Fibroblast of pulmonary artery (primary cell): ENCODE measurements around the gene RAPGEF5.

Source experiments
- DNase-seq: peaks from one replicate; pipeline ENCODE4 v3.0.0-alpha.2; 2010; ENCODE audit warnings: low read depth
- H3K4me3 ChIP-seq: replicated peaks from 2 replicates; pipeline ENCODE4 v1.5.1; 2011; ENCODE audit warnings: low read depth, mild to moderate bottlenecking, control low read depth, low read length, moderate library complexity
- TF ChIP-seq, protein P1 (sequence below): IDR thresholded peaks from 2 replicates; pipeline ENCODE4 v1.5.1; 2011; ENCODE audit warnings: mild to moderate bottlenecking, control low read depth, low read length, inconsistent platforms; ENCODE audit errors: missing control alignments

The RAPGEF5 gene

GRCh38 chr7:22292531-22292930 is 64.4 kb downstream of the RAPGEF5 start:
- no peak overlapping the region for H3K4me3 ChIP-seq
- no peak for DNase-seq
- TF ChIP-seq, protein P1, sequence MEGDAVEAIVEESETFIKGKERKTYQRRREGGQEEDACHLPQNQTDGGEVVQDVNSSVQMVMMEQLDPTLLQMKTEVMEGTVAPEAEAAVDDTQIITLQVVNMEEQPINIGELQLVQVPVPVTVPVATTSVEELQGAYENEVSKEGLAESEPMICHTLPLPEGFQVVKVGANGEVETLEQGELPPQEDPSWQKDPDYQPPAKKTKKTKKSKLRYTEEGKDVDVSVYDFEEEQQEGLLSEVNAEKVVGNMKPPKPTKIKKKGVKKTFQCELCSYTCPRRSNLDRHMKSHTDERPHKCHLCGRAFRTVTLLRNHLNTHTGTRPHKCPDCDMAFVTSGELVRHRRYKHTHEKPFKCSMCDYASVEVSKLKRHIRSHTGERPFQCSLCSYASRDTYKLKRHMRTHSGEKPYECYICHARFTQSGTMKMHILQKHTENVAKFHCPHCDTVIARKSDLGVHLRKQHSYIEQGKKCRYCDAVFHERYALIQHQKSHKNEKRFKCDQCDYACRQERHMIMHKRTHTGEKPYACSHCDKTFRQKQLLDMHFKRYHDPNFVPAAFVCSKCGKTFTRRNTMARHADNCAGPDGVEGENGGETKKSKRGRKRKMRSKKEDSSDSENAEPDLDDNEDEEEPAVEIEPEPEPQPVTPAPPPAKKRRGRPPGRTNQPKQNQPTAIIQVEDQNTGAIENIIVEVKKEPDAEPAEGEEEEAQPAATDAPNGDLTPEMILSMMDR = no peak

DNA sequence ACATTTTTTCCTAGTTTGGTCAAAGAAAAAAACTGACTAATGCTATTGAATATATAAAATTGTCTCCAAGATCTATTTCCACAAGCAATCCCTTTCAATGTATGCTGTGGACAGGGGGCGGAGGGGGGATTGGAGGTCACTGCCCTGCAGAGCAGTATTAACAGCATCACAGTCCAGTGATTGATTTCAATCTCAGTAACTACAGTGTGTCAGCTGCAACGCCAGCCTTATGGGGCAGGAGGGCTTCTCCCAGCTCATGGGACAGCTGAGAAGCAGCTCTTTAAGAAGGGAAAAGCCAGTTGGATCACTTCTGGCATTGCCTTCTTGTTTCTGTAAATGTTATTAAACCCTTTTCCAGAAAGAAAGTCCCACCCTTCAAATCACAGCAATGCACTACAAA is 65.0 kb downstream of the RAPGEF5 start:
- TF ChIP-seq, protein P1 = no peak
- no peak overlapping the region for H3K4me3 ChIP-seq
- no peak for DNase-seq

DNA sequence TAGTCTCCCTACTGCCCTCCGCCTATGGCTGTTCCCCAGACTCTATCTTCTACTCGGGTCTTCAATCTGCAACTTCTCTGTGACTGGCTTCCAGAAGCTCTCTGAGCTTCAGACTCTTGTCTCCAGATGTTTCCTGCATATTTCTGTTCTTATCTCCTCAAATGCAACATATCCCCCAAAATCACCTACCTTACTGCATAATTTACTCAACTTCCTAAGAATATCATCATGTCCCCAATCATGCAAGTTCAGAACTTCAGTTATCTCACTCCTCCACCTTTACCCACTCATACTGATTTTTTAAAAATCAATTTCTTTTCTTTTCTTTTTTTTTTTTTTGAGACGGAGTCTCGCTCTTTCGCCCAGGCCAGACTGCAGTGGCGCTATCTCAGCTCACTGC is 68.8 kb downstream of the RAPGEF5 start:
- TF ChIP-seq, protein P1 = no peak
- H3K4me3 ChIP-seq = no peak overlapping the region
- DNase-seq = no peak

- TF ChIP-seq, protein P1 = no peak
- no peak overlapping the region for H3K4me3 ChIP-seq
- no peak for DNase-seq
Observed at GRCh38 chr7:22287412-22287811, 69.5 kb downstream of the RAPGEF5 start.

- no peak for DNase-seq
- TF ChIP-seq, protein P1 = no peak
- no peak overlapping the region for H3K4me3 ChIP-seq
Observed at GRCh38 chr7:22286436-22286835, 70.5 kb downstream of the RAPGEF5 start.

DNA sequence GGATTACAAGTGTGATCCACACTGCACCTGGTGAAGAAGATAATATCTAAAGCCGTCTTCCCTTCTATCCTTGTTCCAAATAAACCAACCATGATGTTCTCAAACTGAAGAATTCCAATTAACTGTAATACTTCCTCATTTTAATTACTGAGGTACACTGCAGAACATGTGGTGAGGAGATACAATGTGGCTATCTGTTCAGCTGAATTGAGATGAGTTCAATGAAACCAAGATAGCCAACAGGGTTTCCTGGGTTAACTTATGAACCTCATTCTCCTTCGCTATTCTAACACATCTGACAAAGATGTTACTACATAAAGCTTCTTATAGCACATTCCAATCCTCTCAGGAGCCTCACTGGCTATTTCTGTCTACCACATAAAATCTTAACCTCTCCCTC is 75.5 kb downstream of the RAPGEF5 start:
- TF ChIP-seq, protein P1 = no peak
- H3K4me3 ChIP-seq = no peak overlapping the region
- no peak for DNase-seq

DNA sequence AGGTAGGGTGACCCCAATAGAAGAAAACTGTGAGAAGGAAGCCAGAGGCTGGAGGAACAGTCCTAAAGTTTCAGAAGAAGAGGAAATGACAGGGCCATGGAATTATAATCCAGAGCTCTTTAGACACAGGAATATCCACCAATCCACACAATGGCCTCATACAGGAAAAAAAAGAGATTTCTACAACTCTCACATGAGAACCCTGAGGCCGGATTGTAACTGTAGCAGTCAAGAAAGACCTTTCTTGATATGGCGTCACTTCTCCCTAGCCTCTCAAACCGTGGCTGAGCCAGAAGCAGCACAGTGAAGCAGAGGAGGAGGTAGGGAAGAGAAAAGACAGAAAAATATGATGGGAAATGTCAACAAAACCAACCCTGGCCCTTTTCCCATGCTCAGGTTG is 76.9 kb downstream of the RAPGEF5 start:
- H3K4me3 ChIP-seq = no peak overlapping the region
- no peak for DNase-seq
- TF ChIP-seq, protein P1 = no peak
